Measurements from ENCODE around the gene PTK7. TPM values are rescaled to one million over a fixed set of nuclear protein-coding genes. Genes with fewer than 3 reads are reported as not detected.
A peak's percentile ranks its signal among the peaks of the same experiment; 100 is the strongest.
"Not testable (repeated sequence)": the region's sequence is repeated elsewhere in the genome, so short reads cannot be mapped to it uniquely, and the experiment has no call there.

Gene PTK7
- total and polyA plus RNA-seq, 5 donors = 4.1 to 9.4 (median 8.2) TPM

DNA sequence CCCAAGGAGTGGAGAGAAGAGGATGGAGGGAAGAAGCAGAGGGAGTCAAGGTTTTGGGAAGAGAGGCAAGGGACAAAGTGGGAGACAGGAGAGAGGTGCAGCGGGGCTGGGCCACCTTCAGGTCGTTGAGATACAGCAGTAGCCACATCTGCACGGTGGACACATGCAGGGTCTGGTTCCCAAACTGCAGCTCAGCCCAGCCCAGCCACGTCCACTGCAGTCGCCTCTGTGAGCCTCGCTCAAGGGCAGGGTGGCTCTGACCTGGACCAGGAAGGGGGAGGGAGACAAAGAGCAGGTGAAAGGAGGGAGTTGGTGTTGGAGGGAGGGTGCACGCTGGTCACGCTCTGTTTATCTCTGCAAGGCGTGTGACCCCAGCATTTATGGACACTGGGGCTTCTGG is 37.4 kb upstream of the PTK7 start:
- Histone ChIP-seq H3K4me3 (ENCODE audit: low read length) (no peak overlapping the region), H3K27ac (ENCODE audit: low read length) (no peak overlapping the region), H3K27me3 (ENCODE audit: control insufficient read depth, insufficient read depth) (no peaks in the 10 kb centered on the region), H3K4me1 (ENCODE audit: control insufficient read depth, insufficient read depth, low read length) (no peaks in the 10 kb centered on the region), H3K9me3 (ENCODE audit: control insufficient read depth, low read length) (no peaks in the 10 kb centered on the region)
- intact Hi-C loops (cut with DNase I) = no loop called here
- ATAC-seq (no peak), DNase-seq (no peak)
- 82% methylated on average over 9 of the region's 9 CpGs for WGBS

DNA sequence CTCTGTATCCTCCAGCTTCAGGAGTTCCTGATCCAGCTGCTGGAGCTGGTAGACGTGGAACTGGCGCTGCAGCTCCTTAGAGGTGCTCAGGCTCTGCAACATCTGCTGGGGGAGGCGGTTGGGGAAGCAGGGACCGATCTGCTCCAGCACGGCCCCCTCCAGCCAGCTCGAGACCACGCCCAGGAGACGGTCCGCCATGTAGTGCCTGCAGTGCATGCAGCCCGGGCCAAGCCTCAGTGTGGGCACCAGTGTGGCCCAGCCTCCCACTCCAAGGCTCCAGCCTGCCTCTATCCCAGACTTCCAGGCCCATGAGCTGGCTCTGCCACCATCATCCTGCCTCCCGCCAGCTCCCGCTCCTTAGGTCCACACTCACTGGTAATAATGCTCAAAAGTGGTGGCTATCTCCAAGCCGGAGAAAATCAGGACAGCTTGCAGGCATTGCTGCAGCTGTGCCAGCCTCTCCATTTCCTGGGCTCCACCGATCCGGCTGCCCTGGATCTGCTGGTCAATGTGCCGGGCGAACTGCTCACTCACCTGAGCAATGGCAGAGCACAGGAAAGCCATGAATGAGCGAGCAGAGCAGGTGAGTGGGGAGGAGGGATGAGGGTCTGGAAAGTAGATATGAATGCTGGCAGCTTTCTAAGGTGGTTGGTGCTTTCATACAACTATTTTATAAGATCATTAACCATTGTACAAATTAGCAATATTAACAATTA is 35.4 kb upstream of the PTK7 start:
- Histone ChIP-seq H3K27me3 (ENCODE audit: control insufficient read depth, insufficient read depth) (no peaks in the 10 kb centered on the region), H3K4me1 (ENCODE audit: control insufficient read depth, insufficient read depth, low read length) (no peaks in the 10 kb centered on the region), H3K9me3 (ENCODE audit: control insufficient read depth, low read length) (no peaks in the 10 kb centered on the region), H3K4me3 (ENCODE audit: low read length) (no peak overlapping the region), H3K27ac (ENCODE audit: low read length) (no peak overlapping the region)
- WGBS = 94% methylated on average over 18 of the region's 18 CpGs
- no peak for ATAC-seq
- intact Hi-C loops (cut with DNase I) = no loop called here
- no peak for DNase-seq

DNA sequence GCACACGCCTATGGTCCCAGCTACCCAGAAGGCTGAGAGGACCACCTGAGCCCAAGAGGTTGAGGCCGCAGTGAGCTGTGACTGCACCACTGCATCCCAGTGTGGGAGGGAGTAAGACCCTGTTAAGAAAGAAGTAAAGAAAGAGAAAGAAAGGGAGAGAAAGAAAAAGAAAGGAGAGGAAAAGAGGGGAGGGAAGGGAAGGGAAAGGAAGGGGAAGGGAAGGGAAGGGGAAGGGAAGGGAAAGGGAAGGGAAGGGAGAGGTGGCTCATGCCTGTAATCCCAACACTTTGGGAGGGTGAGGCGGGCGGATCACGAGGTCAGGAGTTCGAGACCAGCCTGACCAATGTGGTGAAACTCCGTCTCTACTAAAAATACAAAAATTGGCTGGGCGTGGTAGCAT is 34.6 kb upstream of the PTK7 start:
- intact Hi-C loops (cut with DNase I); H3K27me3 ChIP-seq (ENCODE audit: control insufficient read depth, insufficient read depth); H3K4me1 ChIP-seq (ENCODE audit: control insufficient read depth, insufficient read depth, low read length); H3K27ac ChIP-seq (ENCODE audit: low read length); ATAC-seq; H3K4me3 ChIP-seq (ENCODE audit: low read length); H3K9me3 ChIP-seq (ENCODE audit: control insufficient read depth, low read length); DNase-seq: not testable (repeated sequence)
- WGBS = 96% methylated on average over 8 of the region's 8 CpGs

DNA sequence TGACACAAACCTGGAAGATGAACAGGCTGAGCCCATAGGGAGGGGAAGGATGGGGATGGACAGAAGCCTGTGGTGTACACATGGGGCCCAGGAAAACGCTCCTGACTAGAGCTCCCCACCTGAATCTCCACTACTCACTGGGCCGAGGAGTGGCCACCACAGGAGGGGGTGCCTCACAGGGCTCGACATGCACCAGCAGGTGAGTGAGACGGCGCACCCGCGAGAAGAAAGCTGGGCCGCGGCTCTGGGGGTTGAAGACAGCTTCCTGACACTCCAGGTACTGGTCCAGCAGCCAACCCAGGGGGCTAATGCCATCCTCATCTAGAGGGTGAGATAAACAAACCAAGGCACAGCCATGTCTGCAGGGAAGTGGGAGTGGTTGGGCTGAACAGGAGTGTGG is 32.8 kb upstream of the PTK7 start:
- Histone ChIP-seq H3K27me3 (ENCODE audit: control insufficient read depth, insufficient read depth) (no peaks in the 10 kb centered on the region), H3K9me3 (ENCODE audit: control insufficient read depth, low read length) (no peaks in the 10 kb centered on the region), H3K4me1 (ENCODE audit: control insufficient read depth, insufficient read depth, low read length) (no peaks in the 10 kb centered on the region), H3K4me3 (ENCODE audit: low read length) (no peak overlapping the region), H3K27ac (ENCODE audit: low read length) (no peak overlapping the region)
- intact Hi-C loops (cut with DNase I) = no loop called here
- WGBS = 93% methylated on average over 9 of the region's 9 CpGs
- ATAC-seq = no peak
- DNase-seq = no peak

DNA sequence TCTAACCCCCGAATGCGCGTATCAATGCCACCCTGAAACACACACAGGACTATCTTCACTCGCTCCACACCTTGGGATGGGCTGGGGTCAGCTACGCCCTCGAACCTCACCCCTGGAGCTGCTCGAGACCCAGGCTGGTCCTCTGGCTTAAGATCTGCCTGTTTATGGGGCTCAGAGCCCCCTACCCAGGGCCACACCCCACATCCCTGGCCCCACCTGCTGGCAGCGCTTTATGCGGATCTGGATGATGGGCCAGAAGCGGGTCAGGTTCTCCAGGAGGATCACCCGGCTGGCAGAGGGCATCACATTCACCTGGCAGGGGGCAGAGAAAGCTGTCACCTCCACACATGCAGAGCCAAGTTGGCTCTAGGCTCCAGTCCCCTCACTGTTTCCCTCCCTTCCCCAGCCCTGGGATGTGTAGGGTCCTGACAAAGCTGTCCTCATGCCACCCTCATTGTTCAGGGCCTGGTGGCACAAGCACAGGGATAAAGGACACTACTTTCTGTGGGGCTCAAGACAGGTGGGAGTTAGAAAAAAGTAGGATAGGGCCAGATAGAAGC is 30.7 kb upstream of the PTK7 start:
- 93% methylated on average over 11 of the region's 11 CpGs for WGBS
- Histone ChIP-seq H3K4me1 (ENCODE audit: control insufficient read depth, insufficient read depth, low read length) (no peaks in the 10 kb centered on the region), H3K27me3 (ENCODE audit: control insufficient read depth, insufficient read depth) (no peaks in the 10 kb centered on the region), H3K4me3 (ENCODE audit: low read length) (no peak overlapping the region), H3K27ac (ENCODE audit: low read length) (no peak overlapping the region), H3K9me3 (ENCODE audit: control insufficient read depth, low read length) (no peaks in the 10 kb centered on the region)
- no peak for ATAC-seq
- intact Hi-C loops (cut with DNase I) = no loop called here
- DNase-seq = no peak

DNA sequence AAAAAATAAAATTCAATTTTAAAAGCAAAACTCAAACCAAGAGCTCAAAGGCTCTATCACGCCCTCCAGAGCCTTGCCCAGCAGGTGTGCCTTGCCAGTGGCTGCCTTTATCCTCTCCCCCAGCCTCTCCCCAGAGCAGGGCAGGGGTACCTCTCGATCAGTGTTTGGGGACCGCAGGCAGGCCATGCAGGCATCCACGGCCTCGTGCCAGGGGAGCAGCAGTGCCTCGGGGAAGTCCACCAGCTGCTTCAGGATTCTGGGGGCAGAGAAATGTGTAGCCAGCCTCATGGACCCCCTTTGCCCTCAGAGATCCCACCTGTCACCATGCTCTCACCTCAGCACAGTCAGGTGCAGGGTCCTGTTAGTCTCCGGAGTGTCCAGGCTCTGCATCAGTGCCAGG is 28.1 kb upstream of the PTK7 start:
- Histone ChIP-seq H3K9me3 (ENCODE audit: control insufficient read depth, low read length) (no peaks in the 10 kb centered on the region), H3K4me3 (ENCODE audit: low read length) (no peak overlapping the region), H3K27ac (ENCODE audit: low read length) (no peak overlapping the region), H3K27me3 (ENCODE audit: control insufficient read depth, insufficient read depth) (no peaks in the 10 kb centered on the region), H3K4me1 (ENCODE audit: control insufficient read depth, insufficient read depth, low read length) (no peaks in the 10 kb centered on the region)
- ATAC-seq (no peak), DNase-seq (no peak)
- 89% methylated on average over 7 of the region's 7 CpGs for WGBS
- intact Hi-C loops (cut with DNase I) = no loop called here

DNA sequence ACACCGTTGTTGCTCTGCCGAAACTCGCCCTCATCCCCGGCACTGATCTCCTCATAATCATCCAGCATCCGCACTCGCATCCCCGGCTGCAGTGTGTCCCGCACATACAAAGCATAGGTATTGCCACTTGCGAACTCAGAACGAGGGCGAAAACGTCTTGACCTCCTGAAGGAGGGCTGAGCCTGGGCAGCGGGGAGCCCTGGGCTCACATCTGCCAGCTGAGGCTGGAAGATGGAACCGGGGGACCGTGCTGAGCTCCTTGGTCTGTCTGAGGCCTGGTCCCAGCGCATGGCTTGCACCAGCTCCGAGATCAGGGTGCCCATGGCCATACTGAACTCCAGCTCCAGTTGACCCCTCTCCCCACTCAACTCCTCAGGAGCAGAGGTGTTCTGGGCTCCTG is 25.1 kb upstream of the PTK7 start:
- H3K27ac ChIP-seq (ENCODE audit: low read length) = no peak overlapping the region
- DNase-seq (no peak), ATAC-seq (no peak)
- intact Hi-C loops (cut with DNase I) = loop anchor here in 2 of 4 donors (5.0 kb wide), 2 partner anchors 34 to 39 kb away; partner anchors contain the start of genes KLHDC3 (in 1 of the 2) and MEA1 (in 1 of the 2)
- no peak overlapping the region for H3K4me3 ChIP-seq (ENCODE audit: low read length)
- WGBS = 94% methylated on average over 17 of the region's 17 CpGs
- H3K4me1 ChIP-seq (ENCODE audit: control insufficient read depth, insufficient read depth, low read length) = no peaks in the 10 kb centered on the region
- H3K27me3 ChIP-seq (ENCODE audit: control insufficient read depth, insufficient read depth) = no peaks in the 10 kb centered on the region
- H3K9me3 ChIP-seq (ENCODE audit: control insufficient read depth, low read length) = no peaks in the 10 kb centered on the region

DNA sequence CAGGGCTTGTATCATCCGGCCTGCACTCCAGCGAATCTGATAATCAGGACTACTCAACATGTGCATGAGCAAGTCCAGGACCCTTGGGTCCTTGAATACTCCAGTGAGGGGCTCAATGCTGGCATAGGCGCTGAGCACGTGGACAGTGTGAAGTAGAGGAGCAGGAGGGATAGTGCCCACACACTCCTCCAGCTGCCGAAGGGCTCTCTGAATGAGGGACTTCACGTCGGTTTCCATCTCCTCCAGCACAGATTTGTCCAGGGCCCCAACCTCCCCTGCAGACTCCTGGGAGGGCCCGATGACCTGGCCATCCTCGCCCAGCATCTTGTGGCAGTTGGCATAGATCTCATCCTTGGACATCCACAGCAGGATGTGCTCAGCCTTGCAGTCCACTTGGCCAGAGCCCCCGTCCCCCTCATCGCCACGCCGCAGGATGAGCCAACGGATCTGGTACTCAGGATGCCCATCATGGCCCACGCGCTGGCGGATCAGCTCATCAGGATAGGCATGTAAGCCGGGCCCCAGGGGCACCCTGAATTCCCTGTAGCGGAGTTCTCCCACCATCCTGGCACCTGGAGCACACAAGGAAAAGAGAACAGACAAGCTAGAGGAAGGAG is 23.8 kb upstream of the PTK7 start:
- no peaks in the 10 kb centered on the region for H3K9me3 ChIP-seq (ENCODE audit: control insufficient read depth, low read length)
- intact Hi-C loops (cut with DNase I) = loop anchor here in 2 of 4 donors (5.0 kb wide), 2 partner anchors 35 to 40 kb away; partner anchors contain the start of genes KLHDC3 (in 1 of the 2) and MEA1 (in 1 of the 2)
- H3K27me3 ChIP-seq (ENCODE audit: control insufficient read depth, insufficient read depth) = no peaks in the 10 kb centered on the region
- no peak overlapping the region for H3K27ac ChIP-seq (ENCODE audit: low read length)
- no peak overlapping the region for H3K4me3 ChIP-seq (ENCODE audit: low read length)
- DNase-seq (peak in 2 of 3 donors; percentile 66 to 73), ATAC-seq (no peak)
- WGBS = 74% methylated on average over 19 of the region's 19 CpGs
- H3K4me1 ChIP-seq (ENCODE audit: control insufficient read depth, insufficient read depth, low read length) = no peaks in the 10 kb centered on the region

DNA sequence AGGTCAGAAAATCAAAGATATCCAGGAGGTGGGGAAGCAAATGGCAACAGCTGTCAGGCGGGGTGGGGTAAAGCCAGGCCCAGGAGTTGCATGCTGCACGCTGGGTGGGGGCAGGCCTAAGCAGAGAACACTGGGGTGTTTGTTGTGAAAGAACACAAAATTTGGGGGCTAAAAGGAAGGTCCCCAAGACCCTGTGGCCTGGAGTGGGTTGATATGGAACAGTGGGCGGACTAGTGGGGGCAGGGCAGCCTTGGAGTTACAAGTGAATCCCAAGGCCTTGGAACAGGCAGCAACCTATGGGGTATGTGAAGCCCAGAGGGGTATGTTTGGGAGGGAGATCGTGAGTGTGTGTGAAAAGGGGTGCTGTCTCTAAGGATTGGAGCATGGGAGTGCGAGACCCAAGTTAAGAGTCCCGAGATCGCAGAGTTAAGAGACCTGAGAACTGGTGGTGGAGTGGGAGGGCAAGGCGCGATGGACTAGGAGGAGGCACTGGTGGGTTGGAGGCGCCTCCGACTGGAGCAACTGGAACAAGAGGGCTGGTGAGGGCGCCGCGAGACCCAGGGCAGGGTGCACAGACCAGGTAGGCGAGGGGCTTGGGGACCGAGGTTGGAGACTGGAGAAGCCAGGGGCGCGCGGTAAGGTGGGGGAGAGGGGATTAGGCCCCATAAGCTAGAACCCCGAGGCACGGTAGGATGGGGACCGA is 23.1 kb upstream of the PTK7 start:
- DNase-seq (peak; percentile 42 to 62 (median 59)), ATAC-seq (peak; percentile 29 to 30)
- intact Hi-C loops (cut with DNase I) = loop anchor here in 2 of 4 donors (5.0 kb wide), 2 partner anchors 36 to 41 kb away; partner anchors contain the start of genes KLHDC3 (in 1 of the 2) and MEA1 (in 1 of the 2)
- Histone ChIP-seq H3K4me3 (ENCODE audit: low read length) (peak overlapping the region; percentile 55), H3K9me3 (ENCODE audit: control insufficient read depth, low read length) (no peaks in the 10 kb centered on the region), H3K27ac (ENCODE audit: low read length) (peak overlapping the region; percentile 78), H3K4me1 (ENCODE audit: control insufficient read depth, insufficient read depth, low read length) (no peaks in the 10 kb centered on the region), H3K27me3 (ENCODE audit: control insufficient read depth, insufficient read depth) (no peaks in the 10 kb centered on the region)
- 21% methylated on average over 22 of the region's 22 CpGs for WGBS

DNA sequence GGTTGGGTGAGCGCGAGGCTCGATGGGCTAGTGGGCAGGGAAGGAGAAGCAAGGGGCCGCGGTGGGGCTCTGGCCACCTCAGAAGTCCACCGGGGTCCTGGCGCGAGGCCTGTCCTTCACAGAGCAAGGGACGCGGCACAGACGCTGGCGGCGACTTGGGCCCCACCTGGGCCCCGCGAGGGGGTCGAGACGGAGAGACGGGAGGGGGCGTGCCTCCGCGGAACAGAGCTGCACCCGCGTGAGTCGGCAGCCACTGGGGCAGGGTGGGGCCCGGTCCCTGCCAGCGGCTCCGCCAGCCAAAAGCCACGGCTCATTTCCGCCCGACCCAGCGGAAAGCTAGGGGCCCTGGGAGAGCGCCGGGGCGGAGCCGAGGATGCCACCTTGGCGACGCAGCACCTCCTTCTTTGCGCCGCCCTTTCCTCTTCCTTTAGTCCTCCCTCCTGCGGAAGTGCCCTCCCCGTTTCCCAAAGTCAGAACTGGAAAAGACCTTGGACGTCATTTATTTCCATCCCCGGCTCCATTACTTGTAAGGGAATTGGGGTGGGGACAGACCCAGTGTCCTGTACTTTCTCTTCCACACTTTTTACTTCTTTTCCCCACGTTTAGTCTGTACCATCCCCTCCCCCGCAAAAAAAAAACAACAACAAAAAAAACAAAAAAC is 22.4 kb upstream of the PTK7 start, which contains the start of gene CUL7:
CUL7 (minus strand) TSS at position 307 of the 661 bp plus-strand sequence. CDS start 1,063 bp downstream, outside the sequence.
- DNase-seq (peak; percentile 96 to 98 (median 97)), ATAC-seq (peak; percentile 97 to 98)
- H3K4me3 ChIP-seq (ENCODE audit: low read length) = peak within 1 kb of the TSS; percentile 55
- no peaks in the 10 kb centered on the region for H3K9me3 ChIP-seq (ENCODE audit: control insufficient read depth, low read length)
- peaks cover 2% of the 10 kb centered on the region for H3K4me1 ChIP-seq (ENCODE audit: control insufficient read depth, insufficient read depth, low read length)
- H3K27ac ChIP-seq (ENCODE audit: low read length) = peak within 1 kb of the TSS; percentile 78
- intact Hi-C loops (cut with DNase I) = loop anchor here in 2 of 4 donors (5.0 kb wide), 2 partner anchors 36 to 41 kb away; partner anchors contain the start of genes KLHDC3 (in 1 of the 2) and MEA1 (in 1 of the 2)
- no peaks in the 10 kb centered on the region for H3K27me3 ChIP-seq (ENCODE audit: control insufficient read depth, insufficient read depth)
- 1% methylated on average over 45 of the region's 45 CpGs for WGBS
